MM.1S (cell line): ENCODE results near the gene COMP.

Experiments used
- DNase-seq: peaks from one replicate; pipeline ENCODE4 v3.0.0-alpha.2; 2015
- H2AFZ ChIP-seq: fragments of 300-600 bp; sonication (generic); 2 replicates; pipeline ENCODE4 v1.6.0; 2016; ENCODE audit warnings: antibody characterized with exemption, low read length
- H3F3A ChIP-seq: fragments of 300-600 bp; sonication (generic); 2 replicates; pipeline ENCODE4 v1.6.1; 2016; ENCODE audit warnings: mild to moderate bottlenecking, antibody characterized with exemption, low read length, moderate library complexity, mixed read lengths; ENCODE audit not compliant: insufficient read depth
- H3K27ac ChIP-seq: fragments of 300-600 bp; sonication (generic); 2 replicates; pipeline ENCODE4 v1.5.1; 2016; ENCODE audit warnings: mild to moderate bottlenecking, low read length
- H3K27me3 ChIP-seq: fragments of 300-600 bp; sonication (generic); replicated peaks from 2 replicates; pipeline ENCODE4 v1.6.0; 2016; ENCODE audit warnings: low read length; ENCODE audit not compliant: insufficient read depth
- H3K36me3 ChIP-seq: fragments of 300-600 bp; sonication (generic); replicated peaks from 2 replicates; pipeline ENCODE4 v1.6.1; 2016; ENCODE audit warnings: mild to moderate bottlenecking, low read length, mixed read lengths; ENCODE audit not compliant: insufficient read depth
- H3K4me1 ChIP-seq: fragments of 300-600 bp; sonication (generic); 2 replicates; pipeline ENCODE4 v1.6.1; 2016; ENCODE audit warnings: low read length, mixed read lengths
- H3K4me2 ChIP-seq: fragments of 300-600 bp; sonication (generic); 2 replicates; pipeline ENCODE4 v1.6.0; 2016; ENCODE audit warnings: low read depth, low read length
- H3K4me3 ChIP-seq: fragments of 300-600 bp; sonication (generic); 2 replicates; pipeline ENCODE4 v1.5.1; 2016; ENCODE audit warnings: low read length, mixed read lengths
- H3K79me2 ChIP-seq: fragments of 300-600 bp; sonication (generic); 2 replicates; pipeline ENCODE4 v1.6.1; 2016; ENCODE audit warnings: mixed run types, low read length, mixed read lengths
- H3K9ac ChIP-seq: fragments of 300-600 bp; sonication (generic); 2 replicates; pipeline ENCODE4 v1.6.1; 2016; ENCODE audit warnings: low read length, mixed read lengths
- H3K9me2 ChIP-seq: fragments of 300-600 bp; sonication (generic); replicated peaks from 2 replicates; pipeline ENCODE4 v1.6.1; 2016; ENCODE audit warnings: mild to moderate bottlenecking, low read length, mixed read lengths; ENCODE audit not compliant: insufficient read depth
- H3K9me3 ChIP-seq: fragments of 300-600 bp; sonication (generic); replicated peaks from 2 replicates; pipeline ENCODE4 v1.6.1; 2016; ENCODE audit warnings: mild to moderate bottlenecking, low read length, mixed read lengths; ENCODE audit not compliant: insufficient read depth
- H4K20me1 ChIP-seq: fragments of 300-600 bp; sonication (generic); 2 replicates; pipeline ENCODE4 v1.6.1; 2016; ENCODE audit warnings: mild to moderate bottlenecking, low read length, moderate library complexity, mixed read lengths; ENCODE audit not compliant: insufficient read depth
- CTCF ChIP-seq: fragments of 300-600 bp; sonication (generic); IDR thresholded peaks from 2 replicates; pipeline ENCODE4 v1.5.1; 2016; ENCODE audit warnings: antibody characterized with exemption, low read length, mixed read lengths
- EZH2 ChIP-seq: fragments of 300-600 bp; sonication (generic); optimal IDR thresholded peaks from 2 replicates; pipeline ENCODE3; 2017; ENCODE audit warnings: low read depth, mild to moderate bottlenecking, antibody characterized with exemption, low read length, mixed read lengths
- EZH2phosphoT487 ChIP-seq: fragments of 300-600 bp; sonication (generic); IDR thresholded peaks from 2 replicates; pipeline ENCODE4 v1.6.1; 2018; ENCODE audit warnings: antibody characterized with exemption, low read length

Gene COMP

GRCh38 chr19:18743784-18744418 is 47.2 kb downstream of the COMP start:
- H3K36me3 ChIP-seq: no peaks in the 10 kb centered on the region
- no peak overlapping the region for H2AFZ ChIP-seq
- H3K27ac ChIP-seq: no peak overlapping the region
- no peak overlapping the region for H3K4me2 ChIP-seq
- no peak for DNase-seq
- no peak overlapping the region for H3K4me3 ChIP-seq
- no peaks in the 10 kb centered on the region for H3K27me3 ChIP-seq
- no peaks in the 10 kb centered on the region for H3K79me2 ChIP-seq
- no peaks in the 10 kb centered on the region for H4K20me1 ChIP-seq
- no peaks in the 10 kb centered on the region for H3K9me3 ChIP-seq
- H3K9ac ChIP-seq: no peak overlapping the region
- TF ChIP-seq EZH2phosphoT487 (no peak), CTCF (no peak), EZH2 (no peak)
- no peaks in the 10 kb centered on the region for H3K4me1 ChIP-seq
- no peaks in the 10 kb centered on the region for H3F3A ChIP-seq
- H3K9me2 ChIP-seq: no peaks in the 10 kb centered on the region

GRCh38 chr19:18742838-18743783 is 48.0 kb downstream of the COMP start:
- no peaks in the 10 kb centered on the region for H4K20me1 ChIP-seq

GRCh38 chr19:18742324-18742723 is 48.8 kb downstream of the COMP start:
- Histone ChIP-seq H3K4me3 (no peak overlapping the region), H3K4me1 (no peaks in the 10 kb centered on the region), H3K4me2 (no peak overlapping the region), H3K36me3 (no peaks in the 10 kb centered on the region), H3F3A (no peaks in the 10 kb centered on the region), H3K79me2 (no peaks in the 10 kb centered on the region), H3K9ac (no peak overlapping the region), H3K27me3 (no peaks in the 10 kb centered on the region), H3K9me3 (no peaks in the 10 kb centered on the region), H3K9me2 (no peaks in the 10 kb centered on the region), H4K20me1 (no peaks in the 10 kb centered on the region), H3K27ac (no peak overlapping the region), H2AFZ (no peak overlapping the region)
- TF ChIP-seq CTCF: no peak
- no peak for TF ChIP-seq EZH2
- no peak for TF ChIP-seq EZH2phosphoT487
- DNase-seq: no peak

More at GRCh38 chr19:18742838-18743783, 48.0 kb downstream of the COMP start:
- Histone ChIP-seq H3K4me2 (no peak overlapping the region), H3K79me2 (no peaks in the 10 kb centered on the region), H3K4me1 (no peaks in the 10 kb centered on the region), H3F3A (no peaks in the 10 kb centered on the region), H3K9me3 (no peaks in the 10 kb centered on the region), H2AFZ (no peak overlapping the region), H3K4me3 (no peak overlapping the region), H3K9me2 (no peaks in the 10 kb centered on the region), H3K27ac (no peak overlapping the region), H3K9ac (no peak overlapping the region), H3K36me3 (no peaks in the 10 kb centered on the region), H3K27me3 (no peaks in the 10 kb centered on the region)
- DNase-seq: no peak
- no peak for TF ChIP-seq CTCF
